ENCODE measurements around the gene UBQLN3.
A peak's percentile ranks its signal among the peaks of the same experiment; 100 is the strongest.

UBQLN3 gene

DNA sequence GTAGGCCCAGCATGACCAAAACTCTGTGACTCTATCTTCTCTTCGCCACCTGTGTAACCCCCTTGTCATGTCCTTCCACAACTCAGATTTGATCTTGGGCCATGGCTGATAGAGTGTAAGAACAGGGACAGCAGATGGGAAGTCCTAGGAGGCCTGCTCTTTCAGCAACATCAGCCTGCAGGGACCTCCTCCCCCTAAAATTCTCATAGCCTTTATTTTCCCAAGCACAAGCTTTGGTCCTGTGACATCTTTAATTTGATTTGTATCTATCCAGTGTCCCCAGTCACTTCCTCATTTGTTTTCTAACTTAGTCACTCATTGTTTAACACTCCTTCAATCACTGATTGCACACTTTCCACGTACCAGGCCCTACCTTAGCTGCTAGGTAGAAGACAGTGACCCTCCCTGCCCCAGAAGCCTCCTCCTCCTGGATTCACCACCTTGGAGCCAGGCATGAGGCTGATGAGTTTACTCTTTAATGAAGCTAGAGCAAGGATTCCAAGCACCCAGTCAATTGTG is 5.3 kb downstream of the UBQLN3 start:
- DNase-seq: no peak

DNA sequence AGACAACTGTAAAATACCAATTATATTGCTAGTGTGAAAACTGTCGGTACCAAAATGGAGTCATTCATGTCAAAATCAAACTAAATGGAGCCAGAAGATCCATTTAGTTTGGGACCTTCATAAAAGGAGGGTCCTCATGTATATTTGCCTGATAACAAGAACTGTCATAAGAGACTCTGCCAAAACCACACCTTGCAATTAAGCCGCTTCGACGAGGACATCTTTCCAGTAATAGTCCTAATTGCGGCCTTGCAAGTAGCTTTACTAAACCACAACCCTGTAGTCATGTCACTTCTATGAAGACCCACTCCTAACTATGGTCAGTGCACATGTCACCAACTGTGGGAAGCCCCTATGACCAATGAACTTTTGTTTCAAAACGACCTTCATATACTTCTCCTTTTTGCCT is 9.4 kb downstream of the UBQLN3 start:
- DNase-seq: no peak

DNA sequence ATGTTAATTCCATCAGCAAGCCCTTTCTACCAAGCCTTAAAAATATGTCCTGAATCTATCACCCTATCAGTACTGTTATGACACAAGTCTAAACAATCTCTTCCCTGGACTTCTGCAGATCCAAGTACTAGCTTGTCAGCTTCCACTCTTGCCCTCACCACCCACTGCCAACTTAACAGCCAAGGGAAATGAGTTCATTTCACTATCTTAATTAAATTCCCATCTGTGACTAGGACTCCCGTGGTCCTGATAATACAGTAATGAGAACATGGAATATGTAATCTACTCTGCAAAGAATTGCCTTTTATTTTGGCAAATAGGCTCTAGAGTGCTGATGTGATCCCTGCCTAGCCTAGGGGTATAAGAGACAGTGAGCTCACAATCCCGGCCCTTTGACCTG is 10.1 kb downstream of the UBQLN3 start:
- DNase-seq: no peak

DNA sequence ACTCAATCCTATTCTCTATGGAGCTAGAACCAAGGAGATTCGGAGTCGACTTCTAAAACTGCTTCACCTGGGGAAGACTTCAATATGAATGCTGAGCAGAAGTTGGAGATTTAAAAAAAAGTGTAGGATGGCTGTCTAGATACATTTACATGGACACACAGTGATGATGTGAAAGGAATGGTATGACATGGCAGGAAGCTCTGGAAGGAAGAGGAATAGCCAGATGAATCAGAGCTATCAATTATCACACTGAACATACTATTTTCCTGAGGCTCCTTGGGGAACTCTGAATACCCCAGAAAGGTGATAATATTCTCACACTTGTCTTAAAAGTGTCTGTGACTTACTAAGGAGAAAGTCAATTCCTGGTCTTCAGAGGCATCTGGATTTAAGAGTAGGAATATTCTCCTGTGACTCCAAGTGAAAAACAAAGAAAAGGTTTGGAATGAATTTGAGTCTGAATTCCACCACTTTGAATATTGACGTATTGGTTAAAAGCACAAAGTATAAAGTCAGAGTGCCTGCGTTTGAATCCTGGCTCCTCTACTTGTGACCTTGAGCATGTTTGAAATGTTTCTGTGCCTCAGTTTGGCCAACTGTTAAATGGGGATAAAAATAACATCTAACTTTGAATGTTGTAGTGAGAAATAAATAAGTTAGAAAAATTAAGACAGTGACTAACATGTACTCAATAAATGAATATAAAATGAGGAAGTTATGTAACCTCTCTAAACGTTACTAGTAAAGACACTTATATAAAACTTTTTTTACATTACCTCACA is 20.0 kb downstream of the UBQLN3 start:
- no peak for DNase-seq

DNA sequence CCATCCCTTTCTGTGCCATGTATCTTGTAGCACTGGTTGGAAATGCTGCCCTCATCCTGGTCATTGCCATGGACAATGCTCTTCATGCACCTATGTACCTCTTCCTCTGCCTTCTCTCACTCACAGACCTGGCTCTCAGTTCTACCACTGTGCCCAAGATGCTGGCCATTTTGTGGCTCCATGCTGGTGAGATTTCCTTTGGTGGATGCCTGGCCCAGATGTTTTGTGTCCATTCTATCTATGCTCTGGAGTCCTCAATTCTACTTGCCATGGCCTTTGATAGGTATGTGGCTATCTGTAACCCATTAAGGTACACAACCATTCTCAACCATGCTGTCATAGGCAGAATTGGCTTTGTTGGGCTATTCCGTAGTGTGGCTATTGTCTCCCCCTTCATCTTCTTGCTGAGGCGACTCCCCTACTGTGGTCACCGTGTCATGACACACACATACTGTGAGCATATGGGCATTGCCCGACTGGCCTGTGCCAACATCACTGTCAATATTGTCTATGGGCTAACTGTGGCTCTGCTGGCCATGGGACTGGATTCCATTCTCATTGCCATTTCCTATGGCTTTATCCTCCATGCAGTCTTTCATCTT is 20.9 kb downstream of the UBQLN3 start:
- no peak for DNase-seq

DNA sequence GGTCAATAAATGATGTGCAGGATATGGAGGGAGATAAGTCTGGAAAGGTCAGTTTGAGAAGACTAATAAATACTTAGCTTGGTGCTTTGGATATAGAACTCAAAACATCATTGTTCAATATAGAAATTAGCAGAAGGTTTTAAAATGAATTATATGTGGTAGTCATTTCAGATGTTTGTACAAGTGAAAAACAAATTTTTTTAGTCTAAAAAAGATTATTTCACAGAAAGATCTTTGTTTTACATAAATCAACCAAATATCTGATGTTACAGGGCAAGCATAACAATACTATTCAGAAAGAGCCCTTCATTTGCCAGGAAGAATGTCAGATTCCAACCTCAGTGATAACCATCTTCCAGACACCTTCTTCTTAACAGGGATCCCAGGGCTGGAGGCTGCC is 21.4 kb downstream of the UBQLN3 start, which contains the start of gene OR52D1:
Gene OR52D1 (plus strand): TSS at position 301 of the 400 bp plus-strand sequence. CDS start 22 bp downstream, at position 323.
- DNase-seq: no peak

DNA sequence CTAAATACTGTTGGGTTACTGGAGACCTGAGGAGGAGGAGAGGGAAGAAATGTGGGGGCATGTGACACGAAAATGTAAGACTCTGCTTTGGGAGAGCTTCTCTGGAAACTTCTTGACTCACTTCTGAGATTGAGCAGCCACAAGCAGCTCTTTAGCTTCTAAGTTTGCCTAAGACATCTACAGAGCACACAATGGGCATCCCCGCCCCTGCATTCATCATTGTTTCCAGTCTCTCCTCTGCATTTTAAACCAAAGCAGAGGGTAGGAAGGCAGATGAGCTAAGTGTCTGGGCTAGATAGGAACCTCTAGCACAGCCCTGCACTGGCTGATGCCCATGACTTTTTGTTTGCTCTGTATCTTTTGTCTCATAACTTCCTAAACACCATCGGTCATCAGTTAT is 23.3 kb downstream of the UBQLN3 start:
- no peak for DNase-seq

DNA sequence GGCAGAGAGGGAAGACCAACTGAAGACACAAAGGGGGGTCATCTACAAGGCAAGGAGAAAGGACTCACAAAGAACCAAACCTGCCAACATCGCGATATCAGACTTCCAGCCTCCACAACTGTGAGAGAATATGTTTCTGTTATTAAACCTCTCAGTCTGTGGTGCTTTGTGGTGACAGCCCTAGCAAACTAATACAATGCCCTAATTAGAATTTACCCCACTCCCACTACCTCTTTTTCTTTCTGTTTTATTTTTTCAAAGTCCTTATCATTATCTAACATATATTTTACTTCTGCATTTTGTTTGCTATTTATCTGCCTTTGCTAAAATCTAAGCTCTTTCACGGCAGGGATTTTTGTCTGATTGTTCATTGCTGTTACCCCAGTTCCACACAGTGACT is 23.8 kb downstream of the UBQLN3 start:
- no peak for DNase-seq

DNA sequence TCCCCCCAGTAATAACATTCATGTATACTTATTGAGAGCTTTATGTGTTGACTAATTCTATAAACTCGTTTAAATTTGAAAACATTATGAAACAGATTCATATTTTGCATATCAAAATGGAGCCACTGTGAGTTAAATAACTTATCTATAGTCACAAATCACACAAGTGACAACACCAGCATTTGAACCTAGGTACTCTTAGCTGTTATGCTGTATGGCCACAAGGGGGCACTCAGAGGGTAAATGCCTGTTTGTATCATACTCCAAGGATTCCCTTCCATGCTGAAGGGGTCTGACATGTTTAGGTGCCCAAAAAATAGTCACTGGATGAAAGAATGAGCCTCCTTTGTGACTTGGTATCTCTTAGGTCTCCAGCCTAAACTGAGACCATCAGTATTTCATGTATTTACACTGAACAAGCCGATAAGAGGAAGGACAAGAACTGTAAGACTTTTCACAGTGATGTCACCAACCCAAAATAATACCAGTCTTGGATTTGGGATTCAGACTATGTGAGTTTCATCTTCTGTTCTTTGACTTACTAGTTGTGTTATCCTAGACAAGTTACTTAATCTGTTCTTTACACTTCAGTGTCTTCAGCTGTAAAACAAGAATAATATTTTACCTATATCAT is 33.5 kb downstream of the UBQLN3 start:
- DNase-seq: peak; percentile 27 to 30

DNA sequence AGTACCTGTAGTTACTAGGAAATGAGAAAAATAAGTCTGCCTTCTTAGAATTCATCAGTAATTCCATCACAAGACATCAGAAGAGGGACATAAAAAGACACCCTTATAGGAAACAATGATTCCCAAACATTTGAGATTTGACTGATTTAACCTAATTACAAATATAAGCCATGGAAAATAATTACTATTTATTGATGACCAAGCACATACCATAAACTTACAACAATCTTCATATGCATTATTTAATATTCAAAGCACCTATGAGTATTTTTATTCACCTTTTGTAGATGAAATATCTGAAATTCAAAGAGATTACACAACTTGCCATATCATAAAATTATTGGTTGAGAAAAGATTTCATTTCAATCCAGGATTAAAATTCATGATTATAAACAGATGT is 35.8 kb downstream of the UBQLN3 start:
- DNase-seq: no peak

DNA sequence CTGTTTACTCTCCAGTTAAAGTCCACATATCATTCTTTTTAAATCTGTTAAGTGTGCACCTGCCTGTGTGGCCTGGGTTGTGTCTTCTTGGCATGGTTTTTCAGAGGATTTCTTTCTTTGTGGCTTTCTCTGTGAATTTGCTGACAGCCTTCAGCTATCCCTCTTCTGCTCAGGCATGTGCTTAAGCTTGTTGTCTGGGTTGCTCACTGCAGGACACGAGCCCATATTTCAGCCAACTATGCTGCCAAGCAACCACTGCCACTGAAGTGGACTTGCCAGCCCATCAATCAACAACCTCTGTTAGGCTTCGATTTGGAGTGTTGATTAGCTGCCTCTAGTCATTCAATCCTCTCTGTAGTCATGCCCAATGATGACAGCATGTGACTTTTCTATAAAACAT is 42.2 kb downstream of the UBQLN3 start:
- DNase-seq: no peak

DNA sequence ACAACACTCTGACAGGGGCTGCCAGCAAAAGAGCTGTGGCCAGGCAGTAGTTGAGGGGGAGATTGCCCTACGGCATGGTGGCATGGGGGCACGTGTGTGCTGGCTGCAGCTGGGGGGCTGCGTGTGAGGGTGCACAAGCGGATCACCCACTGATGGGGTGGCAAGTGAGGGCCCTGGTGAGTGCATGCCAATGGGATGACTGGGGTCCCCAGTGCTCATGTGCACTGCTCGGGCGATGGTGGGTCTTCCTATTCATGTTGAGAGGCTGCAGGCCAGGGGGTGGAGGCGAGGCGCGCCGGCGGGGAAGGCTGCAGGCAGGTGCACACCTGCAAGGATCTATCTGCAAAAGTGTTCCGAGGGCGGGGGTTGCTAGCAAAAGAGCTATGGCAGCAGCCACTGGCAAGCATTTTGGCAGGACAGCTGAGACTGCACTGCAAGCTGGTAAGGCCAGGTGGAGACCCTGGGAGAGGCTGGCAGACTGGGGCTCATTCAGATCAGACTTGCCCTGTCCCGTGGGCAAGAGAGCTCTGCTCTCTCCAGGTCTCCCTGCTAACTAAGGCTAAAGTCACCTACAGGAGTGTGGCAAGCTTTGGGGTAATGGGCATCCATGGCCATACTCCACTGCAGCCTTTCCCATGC is 48.7 kb downstream of the UBQLN3 start:
- no peak for DNase-seq
